GM18519 (cell line): ENCODE results near the gene LRP3.
"Not testable (repeated sequence)": the region's sequence is repeated elsewhere in the genome, so short reads cannot be mapped to it uniquely, and the experiment has no call there.

Experiments
- ATAC-seq: cut with Tn5 transposase; IDR thresholded peaks from one replicate; pipeline ENCODE4 v1.9.1; 2021; ENCODE audit warnings: mild to moderate bottlenecking, moderate library complexity; ENCODE audit not compliant: unreplicated experiment, low FRiP score

Gene LRP3

GRCh38 chr19:33193865-33194362 lies at the start of gene LRP3:
Gene LRP3, plus strand, starts transcription at chr19:33194330. Its CDS starts 456 bp downstream, at chr19:33194786.
- no peak for ATAC-seq

GRCh38 chr19:33146209-33146608 lies 47.9 kb upstream of the LRP3 start:
- no peak for ATAC-seq

GRCh38 chr19:33147538-33147937 lies 46.6 kb upstream of the LRP3 start:
- ATAC-seq: no peak

- no peak for ATAC-seq
Observed at GRCh38 chr19:33150852-33151518, 43.1 kb upstream of the LRP3 start.

- no peak for ATAC-seq
Observed at GRCh38 chr19:33152176-33152575, 42.0 kb upstream of the LRP3 start.

- ATAC-seq: not testable (repeated sequence)
Observed at GRCh38 chr19:33152625-33153024, 41.5 kb upstream of the LRP3 start.

- ATAC-seq: not testable (repeated sequence)
Observed at GRCh38 chr19:33154313-33154712, 39.8 kb upstream of the LRP3 start.

GRCh38 chr19:33156334-33156733 lies 37.8 kb upstream of the LRP3 start:
- no peak for ATAC-seq

- ATAC-seq: no peak
Observed at GRCh38 chr19:33157906-33158305, 36.2 kb upstream of the LRP3 start.

GRCh38 chr19:33158365-33158764 lies 35.8 kb upstream of the LRP3 start:
- ATAC-seq: no peak

- ATAC-seq: no peak
Observed at GRCh38 chr19:33159149-33159548, 35.0 kb upstream of the LRP3 start.

GRCh38 chr19:33159893-33160292 lies 34.2 kb upstream of the LRP3 start:
- no peak for ATAC-seq

- ATAC-seq: no peak
Observed at GRCh38 chr19:33161201-33161600, 32.9 kb upstream of the LRP3 start.

GRCh38 chr19:33163481-33163880 lies 30.6 kb upstream of the LRP3 start:
- no peak for ATAC-seq

GRCh38 chr19:33166037-33166436 lies 28.1 kb upstream of the LRP3 start:
- not testable (repeated sequence) for ATAC-seq

- no peak for ATAC-seq
Observed at GRCh38 chr19:33167438-33167837, 26.7 kb upstream of the LRP3 start.

GRCh38 chr19:33168528-33168927 lies 25.6 kb upstream of the LRP3 start:
- ATAC-seq: no peak

GRCh38 chr19:33171222-33171795 lies 22.8 kb upstream of the LRP3 start:
- no peak for ATAC-seq

GRCh38 chr19:33171916-33172359 lies 22.2 kb upstream of the LRP3 start:
- ATAC-seq: no peak

- no peak for ATAC-seq
Observed at GRCh38 chr19:33174186-33174585, 19.9 kb upstream of the LRP3 start.

GRCh38 chr19:33175156-33175782 lies 18.9 kb upstream of the LRP3 start:
- ATAC-seq: no peak
